GM12892 (cell line): Measurements from ENCODE around the gene KIRREL3.
"Not testable (repeated sequence)": the region's sequence is repeated elsewhere in the genome, so short reads cannot be mapped to it uniquely, and the experiment has no call there.

ENCODE experiments used
- DNase-seq: peaks from one replicate; pipeline ENCODE4 v3.0.0; 2011; ENCODE audit not compliant: insufficient read length
- FAIRE-seq: peaks from 2 replicates; lab custom pipeline; 2011; peaks lifted over from hg19 to GRCh38; lab: Jason Lieb, UNC
- POLR2A ChIP-seq: IDR thresholded peaks from 2 replicates; pipeline ENCODE4 v1.6.1; 2011; ENCODE audit warnings: low read depth, low read length, control low read depth
- POLR2AphosphoS5 ChIP-seq: IDR thresholded peaks from 2 replicates; pipeline ENCODE4 v1.6.1; 2011; ENCODE audit warnings: low read depth, low read length, control low read depth
- TAF1 ChIP-seq: IDR thresholded peaks from 2 replicates; pipeline ENCODE4 v1.6.1; 2011; ENCODE audit warnings: low read depth, mild to moderate bottlenecking, control low read depth, low read length, borderline replicate concordance

The KIRREL3 gene

DNA sequence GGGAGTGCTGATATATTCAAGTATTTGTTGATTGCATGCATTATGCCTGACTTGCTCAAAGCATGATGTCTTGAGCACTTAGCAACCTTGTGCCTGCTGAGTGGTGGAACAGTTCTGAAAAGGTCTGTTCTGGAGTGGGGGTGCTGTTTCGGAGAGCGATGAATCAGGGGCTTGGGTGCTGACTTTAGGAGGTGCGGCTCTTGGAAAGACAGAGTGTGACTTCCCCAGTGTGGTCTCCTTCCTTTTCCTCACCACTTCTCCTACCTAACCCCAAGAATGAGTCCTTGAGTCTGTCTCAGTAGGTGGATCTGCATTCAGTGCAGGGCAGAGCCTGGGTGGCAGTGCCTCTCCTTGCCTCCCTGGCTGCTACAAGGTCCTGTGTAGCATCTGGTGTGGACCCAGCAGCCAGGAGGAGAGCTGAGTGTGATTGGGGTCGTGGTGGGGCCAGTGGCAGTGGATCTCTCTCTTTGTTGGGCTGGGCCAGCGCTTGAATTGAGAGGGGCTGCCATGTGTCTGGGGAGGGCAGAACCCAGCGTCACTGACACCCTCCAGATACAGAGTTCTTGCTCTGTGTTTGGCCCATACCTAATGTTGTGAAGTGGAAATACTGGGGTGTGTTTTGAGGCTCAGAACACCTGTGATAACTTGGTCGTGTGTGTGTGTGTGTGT lies 609.1 kb downstream of the KIRREL3 start:
- FAIRE-seq (peak; percentile 36), DNase-seq (no peak)
- TF ChIP-seq POLR2A (no peak), TAF1 (no peak), POLR2AphosphoS5 (no peak)

DNA sequence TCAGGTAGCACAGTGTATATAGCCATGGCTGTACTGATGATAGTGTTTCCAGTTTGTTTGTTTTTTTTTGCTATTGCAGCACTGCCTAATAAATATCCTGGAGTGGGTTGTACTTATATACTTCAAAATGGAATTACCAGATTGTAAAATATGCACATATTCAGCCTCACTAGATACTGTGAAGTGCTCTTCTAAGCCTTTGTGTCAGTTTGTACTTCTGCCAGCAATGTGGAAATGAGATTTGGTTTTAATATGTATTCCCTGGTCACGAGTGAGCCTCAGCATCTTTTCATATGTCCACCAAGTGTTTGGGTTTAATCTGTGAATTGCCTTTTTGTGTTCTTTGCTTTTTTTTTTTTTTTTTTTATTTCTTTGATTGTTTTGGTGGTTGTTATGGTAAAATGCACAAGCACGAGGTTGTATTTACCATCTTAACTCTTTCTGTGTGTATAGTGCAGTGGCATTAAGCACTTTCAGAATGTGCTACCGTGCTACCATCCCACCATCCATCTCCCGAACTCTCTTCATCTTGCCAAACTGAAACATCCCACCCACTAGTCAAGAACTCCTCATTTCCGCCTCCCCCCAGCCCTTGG lies 610.2 kb downstream of the KIRREL3 start:
- DNase-seq (no peak), FAIRE-seq (no peak)
- TF ChIP-seq TAF1 (no peak), POLR2AphosphoS5 (no peak), POLR2A (no peak)

DNA sequence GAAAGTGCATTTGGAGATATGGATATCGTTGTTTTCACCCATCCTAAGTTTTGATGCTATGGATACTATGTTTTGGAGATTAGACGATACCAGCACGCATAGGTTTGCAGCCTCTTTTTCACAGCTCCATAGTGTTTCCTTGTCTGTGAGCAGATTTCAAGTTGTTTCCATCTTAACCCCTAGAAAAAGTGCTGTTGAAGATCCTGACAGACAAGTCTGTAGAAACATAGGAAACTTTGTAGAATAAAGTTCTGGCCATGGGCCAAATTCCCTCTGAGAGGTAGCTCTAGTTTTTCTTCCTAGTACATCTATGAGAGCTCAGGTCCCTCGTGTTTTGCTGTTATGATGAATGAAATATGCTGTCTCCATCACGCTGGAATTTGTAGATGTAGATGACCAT lies 612.7 kb downstream of the KIRREL3 start:
- FAIRE-seq = no peak
- no peak for DNase-seq
- TF ChIP-seq TAF1 (no peak), POLR2AphosphoS5 (no peak), POLR2A (no peak)

GRCh38 chr11:126386729-126387071 lies 613.9 kb downstream of the KIRREL3 start:
- DNase-seq = not testable (repeated sequence)
- FAIRE-seq = peak; percentile 9

DNA sequence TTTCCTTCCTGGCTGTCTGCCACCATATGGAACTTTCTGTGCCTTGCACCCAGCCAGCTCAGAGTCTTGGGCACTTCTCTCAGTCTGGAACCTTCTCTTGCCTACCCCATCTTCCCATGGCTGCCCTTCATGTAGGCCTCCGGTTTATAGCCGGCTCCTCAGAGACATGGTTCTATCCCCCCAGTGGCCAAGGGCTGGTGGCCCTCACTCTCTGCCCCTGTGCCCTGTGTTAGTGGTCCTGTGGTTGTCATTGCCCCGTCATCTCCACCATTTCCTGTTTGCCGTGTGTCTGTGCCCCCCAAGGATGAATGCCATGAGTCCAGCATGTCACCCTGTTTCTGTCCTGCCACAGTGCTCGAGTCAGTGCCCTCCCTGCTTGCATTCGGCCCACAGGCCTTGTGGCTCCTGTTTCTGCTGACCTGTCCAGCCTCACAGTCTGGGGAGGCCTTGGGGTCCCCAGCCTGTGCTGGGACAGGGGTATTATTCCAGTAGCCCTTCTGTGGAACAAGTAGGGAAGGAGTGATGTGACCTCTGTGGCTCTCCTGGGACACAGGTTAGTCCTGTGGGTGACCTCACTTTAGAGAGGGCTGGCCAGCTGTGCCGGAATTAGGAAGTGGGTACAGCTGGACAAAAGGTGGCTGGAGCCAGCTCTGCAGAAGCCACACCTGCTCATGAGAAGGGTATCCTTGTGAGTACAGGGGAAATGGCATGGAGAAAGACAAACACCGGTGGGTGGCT lies 614.4 kb downstream of the KIRREL3 start:
- no peak for DNase-seq
- TF ChIP-seq POLR2AphosphoS5 = no peak
- TF ChIP-seq POLR2A = no peak
- no peak for TF ChIP-seq TAF1
- no peak for FAIRE-seq

DNA sequence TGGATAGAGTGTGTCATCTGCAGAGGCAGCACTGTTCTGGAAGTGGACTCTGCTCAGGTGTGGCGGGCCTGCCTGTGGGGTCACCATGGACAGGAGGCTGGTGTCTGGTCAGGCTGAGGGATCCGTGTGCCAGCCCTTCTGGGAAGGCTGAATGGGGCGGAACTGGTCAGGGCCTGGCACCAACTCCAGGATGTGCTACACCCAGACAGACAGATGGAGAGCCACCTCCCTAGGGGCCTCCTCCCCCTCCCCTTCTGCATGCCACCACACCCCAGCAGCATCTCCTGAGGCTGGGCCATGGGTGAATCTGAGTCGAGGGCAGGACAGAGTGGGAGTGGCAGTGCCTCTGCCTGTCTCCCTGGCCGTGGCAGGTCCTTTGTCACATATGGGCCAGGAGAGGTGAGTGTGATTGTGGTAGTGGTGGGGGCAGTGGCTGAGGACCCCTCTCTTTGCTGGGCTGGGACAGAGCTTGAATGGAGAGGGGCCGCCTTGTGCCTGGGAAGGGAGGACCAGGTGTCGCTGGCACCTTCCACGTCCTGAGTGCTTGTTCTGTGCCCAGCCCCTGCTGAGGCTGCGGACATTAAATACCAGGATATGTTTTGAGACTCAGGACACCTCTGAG lies 616.0 kb downstream of the KIRREL3 start:
- DNase-seq (no peak), FAIRE-seq (peak; percentile 5)
- TF ChIP-seq POLR2A (no peak), POLR2AphosphoS5 (no peak), TAF1 (no peak)

- TF ChIP-seq POLR2AphosphoS5 = no peak
- TF ChIP-seq TAF1 = no peak
- no peak for TF ChIP-seq POLR2A
- DNase-seq (no peak), FAIRE-seq (no peak)
Measured at GRCh38 chr11:126383339-126384335, 616.9 kb downstream of the KIRREL3 start.

- not testable (repeated sequence) for DNase-seq, FAIRE-seq
Measured at GRCh38 chr11:126382641-126383040, 617.9 kb downstream of the KIRREL3 start.

GRCh38 chr11:126381960-126382359 lies 618.6 kb downstream of the KIRREL3 start:
- not testable (repeated sequence) for DNase-seq, FAIRE-seq

GRCh38 chr11:126380909-126381308 lies 619.7 kb downstream of the KIRREL3 start:
- no peak for FAIRE-seq
- no peak for DNase-seq
- no peak for TF ChIP-seq POLR2AphosphoS5

DNA sequence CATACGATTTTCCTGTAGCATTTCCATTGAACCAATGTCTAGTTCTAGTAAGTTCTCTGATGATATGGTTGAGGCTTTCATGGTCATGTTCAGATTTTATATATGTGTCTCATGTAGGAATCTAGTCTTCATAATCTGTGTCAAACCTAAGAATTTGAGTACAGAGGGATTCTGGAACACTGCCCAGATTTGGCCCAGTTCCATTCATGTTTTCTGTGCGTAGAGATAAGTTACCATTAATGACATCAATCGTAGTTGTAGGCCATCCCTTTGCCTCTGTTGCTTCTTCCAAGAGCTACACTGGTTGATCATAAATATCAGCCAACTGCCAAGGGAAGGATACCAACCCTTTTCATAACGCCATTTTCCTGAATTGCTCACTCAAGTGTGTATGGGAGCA lies 621.8 kb downstream of the KIRREL3 start:
- DNase-seq = no peak
- no peak for TF ChIP-seq POLR2A
- no peak for TF ChIP-seq POLR2AphosphoS5
- TF ChIP-seq TAF1 = no peak
- FAIRE-seq = no peak

DNA sequence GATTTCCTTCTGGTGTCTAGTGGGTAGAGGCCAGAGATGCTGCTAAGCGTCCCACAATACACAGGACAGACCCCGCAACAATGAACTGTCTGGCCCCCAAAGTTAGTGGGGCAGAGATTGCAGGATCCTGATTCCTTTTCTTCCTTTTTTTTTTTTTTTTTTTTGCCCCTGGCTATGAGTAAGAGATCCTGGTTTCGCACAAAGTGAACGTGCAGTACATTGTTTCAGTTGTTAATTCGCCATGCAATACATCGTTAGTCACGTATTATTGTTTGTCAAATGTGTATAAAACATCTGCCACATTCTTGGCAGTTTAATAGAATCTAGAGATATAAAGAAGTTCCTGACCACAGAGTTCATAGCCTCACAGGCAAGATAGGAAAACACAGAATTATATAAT lies 624.8 kb downstream of the KIRREL3 start:
- no peak for FAIRE-seq
- TF ChIP-seq TAF1 = no peak
- no peak for TF ChIP-seq POLR2AphosphoS5
- no peak for DNase-seq

DNA sequence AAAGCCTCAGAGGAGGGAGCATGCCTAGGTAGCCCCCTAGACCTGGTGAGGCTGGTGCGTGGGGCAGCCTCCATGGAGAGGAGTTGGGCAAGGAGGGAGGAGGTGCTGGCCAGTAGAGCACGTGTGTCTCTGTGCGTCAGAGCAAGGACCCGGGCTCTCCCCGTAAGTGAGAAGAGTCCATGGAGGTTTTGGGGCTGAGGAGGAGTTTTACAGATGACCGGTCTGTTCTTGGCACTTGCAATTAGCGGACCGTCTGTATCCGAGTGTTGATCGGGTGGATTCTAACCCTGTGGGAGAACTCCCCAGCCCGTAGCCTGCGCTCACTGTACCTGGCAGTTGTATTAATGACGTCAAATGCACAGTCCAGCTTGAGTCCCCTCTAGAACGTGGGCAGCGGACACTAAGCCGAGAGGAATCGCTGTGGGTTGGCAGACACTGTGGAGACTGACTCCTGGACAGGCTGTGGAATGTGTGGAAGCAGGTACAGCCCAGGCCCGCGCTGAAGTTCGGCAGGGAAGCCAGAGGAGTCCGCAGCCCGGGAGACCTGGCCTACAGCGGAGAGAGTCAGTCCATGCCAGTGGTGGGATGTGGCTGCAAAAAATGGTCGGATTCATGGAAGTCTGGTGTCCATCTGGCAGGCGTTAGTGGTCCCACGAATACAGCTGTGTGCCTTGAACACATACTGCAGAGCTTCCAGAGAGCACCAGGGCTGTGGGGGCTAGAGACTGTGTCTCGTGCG lies 625.8 kb downstream of the KIRREL3 start:
- DNase-seq, FAIRE-seq: not testable (repeated sequence)

DNA sequence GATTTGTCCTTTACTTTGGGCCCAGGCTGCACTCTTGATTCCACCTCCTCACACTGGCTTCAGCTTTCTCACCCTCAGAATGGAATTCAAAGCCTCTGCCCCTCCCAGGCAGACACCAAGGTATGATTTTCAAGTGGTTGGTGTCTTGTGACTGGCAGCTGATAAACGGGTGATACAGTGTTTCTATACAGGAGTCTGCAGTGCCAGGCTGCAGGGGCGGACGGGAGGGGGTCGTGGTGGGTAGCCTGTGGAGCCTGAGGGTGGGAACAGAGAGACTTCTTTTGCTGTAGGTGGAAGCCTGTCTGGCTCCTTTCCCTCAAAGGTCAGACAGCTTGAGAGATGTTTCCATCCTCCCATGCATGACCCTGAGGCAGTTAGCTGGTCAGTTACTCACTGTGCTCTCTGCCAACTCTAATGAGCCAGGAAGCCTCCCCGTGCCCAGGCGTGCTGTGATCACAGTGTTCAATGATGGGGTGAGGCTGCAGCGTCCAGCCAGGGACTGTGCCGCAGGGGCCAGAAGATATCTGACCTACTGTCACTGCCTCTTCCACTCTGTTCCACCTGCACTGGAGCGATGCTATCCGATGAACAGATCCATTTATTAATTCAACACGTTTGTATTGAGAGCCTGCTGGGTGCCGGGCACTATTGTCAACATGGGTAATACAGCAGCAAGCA lies 627.0 kb downstream of the KIRREL3 start:
- not testable (repeated sequence) for DNase-seq
- peak; percentile 72 for FAIRE-seq
